Stimulated activated naive CD8-positive, alpha-beta T cell treated with anti-CD3 and anti-CD28 coated beads, Interleukin-15, Interleukin-2, amounts not matched to agents 100 ng/mL and 50 ng/mL, for 24 hours (primary cell): Measurements from ENCODE around the gene HS3ST4.

Experiments
- H3K27ac Mint-ChIP-seq: one replicate; pipeline ENCODE4 v1.8.0; 2021; ENCODE audit warnings: mild to moderate bottlenecking, mixed read lengths
- H3K27me3 Mint-ChIP-seq: one replicate; pipeline ENCODE4 v1.8.0; 2021; ENCODE audit warnings: mixed read lengths
- H3K36me3 Mint-ChIP-seq: one replicate; pipeline ENCODE4 v1.8.0; 2021; ENCODE audit warnings: low read depth, mixed read lengths
- H3K4me1 Mint-ChIP-seq: one replicate; pipeline ENCODE4 v1.8.0; 2021; ENCODE audit warnings: low read depth, mixed read lengths
- H3K4me3 Mint-ChIP-seq: one replicate; pipeline ENCODE4 v1.8.0; 2021; ENCODE audit warnings: mild to moderate bottlenecking, mixed read lengths
- H3K9me3 Mint-ChIP-seq: one replicate; pipeline ENCODE4 v1.8.0; 2021; ENCODE audit warnings: mixed read lengths

HS3ST4 gene

DNA sequence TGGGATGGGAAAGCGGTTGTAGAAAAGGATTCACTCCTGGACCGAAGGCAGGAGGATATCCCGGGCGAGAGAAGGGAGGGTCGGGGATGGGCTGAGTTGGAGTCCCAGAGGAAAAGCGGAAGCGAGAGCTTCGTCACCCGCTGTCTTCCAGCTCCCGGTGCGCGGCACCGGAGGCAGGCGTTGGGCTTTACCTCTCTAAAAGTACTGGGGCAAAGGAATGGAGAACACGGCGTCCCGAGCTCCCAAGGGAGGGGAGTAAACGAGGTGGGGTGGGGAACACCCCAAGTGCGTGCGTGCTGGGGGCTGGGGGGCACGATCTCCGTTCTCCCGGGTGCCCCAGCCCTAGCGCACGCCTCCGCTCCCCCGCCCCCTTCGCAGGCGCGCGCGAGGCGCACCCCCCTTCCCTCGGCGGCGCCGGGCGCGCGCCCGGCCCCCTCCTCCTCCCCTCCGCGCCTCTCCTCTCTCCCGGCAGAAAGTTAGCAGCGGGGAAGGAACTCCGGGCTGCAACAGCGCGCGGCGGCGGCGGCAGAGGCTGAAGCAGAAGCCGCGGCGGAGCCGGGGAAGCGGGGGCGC is at the start of gene HS3ST4:
HS3ST4 (plus strand) TSS at position 441 of the 573 bp plus-strand sequence.
- peak within 1 kb of the TSS; percentile 35 for H3K4me3 Mint-ChIP-seq
- peaks cover 70% of the 10 kb centered on the region for H3K27me3 Mint-ChIP-seq
- no peaks in the 10 kb centered on the region for H3K36me3 Mint-ChIP-seq
- peaks cover 3% of the 10 kb centered on the region for H3K4me1 Mint-ChIP-seq
- no peak within 1 kb of the TSS for H3K27ac Mint-ChIP-seq
- no peaks in the 10 kb centered on the region for H3K9me3 Mint-ChIP-seq

DNA sequence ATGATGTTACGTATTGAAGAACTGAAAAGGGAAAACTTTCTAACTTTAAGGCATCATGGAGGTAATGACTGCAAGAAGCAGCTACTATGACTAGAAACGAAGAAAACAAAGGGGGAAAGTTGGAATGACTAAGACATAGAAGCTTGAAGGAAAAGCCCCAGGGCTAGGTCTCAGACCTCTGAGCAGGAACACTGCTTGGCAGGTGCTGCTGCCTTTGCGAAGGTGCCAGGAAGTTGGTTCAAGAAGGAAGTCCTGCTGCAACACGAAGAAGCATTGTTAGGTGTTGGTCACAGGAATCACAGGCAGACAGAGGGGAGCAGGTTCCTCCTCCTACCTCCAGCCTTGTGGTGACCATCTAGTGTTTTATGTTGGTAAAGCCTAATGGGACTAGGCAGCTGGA is 48.1 kb upstream of the HS3ST4 start:
- H3K36me3 Mint-ChIP-seq = no peaks in the 10 kb centered on the region
- H3K27ac Mint-ChIP-seq = no peak overlapping the region
- H3K4me3 Mint-ChIP-seq = no peak overlapping the region
- no peaks in the 10 kb centered on the region for H3K4me1 Mint-ChIP-seq
- peaks cover 3% of the 10 kb centered on the region for H3K27me3 Mint-ChIP-seq
- peaks cover 11% of the 10 kb centered on the region for H3K9me3 Mint-ChIP-seq

DNA sequence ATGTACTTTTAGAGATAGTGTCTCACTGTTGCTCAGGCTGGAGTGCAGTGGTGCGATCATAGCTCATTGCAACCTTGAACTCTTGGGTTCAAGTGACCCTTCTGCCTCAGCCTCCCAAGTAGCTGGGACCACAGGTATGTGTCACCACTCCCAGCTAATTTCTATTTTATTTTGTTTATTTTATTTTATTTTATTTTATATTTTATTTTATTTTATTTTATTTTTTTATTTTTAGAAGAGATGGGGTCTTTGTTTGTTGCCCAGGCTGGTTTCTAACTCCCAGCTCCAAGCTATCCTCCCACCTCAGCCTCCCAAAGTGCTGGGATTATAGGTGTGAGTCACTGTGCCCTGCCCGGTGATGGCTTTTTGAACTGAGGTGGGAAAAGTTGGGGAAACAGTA is 35.1 kb upstream of the HS3ST4 start:
- Mint-ChIP-seq H3K9me3 (peaks cover 4% of the 10 kb centered on the region), H3K27ac (no peak overlapping the region), H3K4me3 (no peak overlapping the region), H3K27me3 (peaks cover 35% of the 10 kb centered on the region), H3K4me1 (no peaks in the 10 kb centered on the region), H3K36me3 (no peaks in the 10 kb centered on the region)

DNA sequence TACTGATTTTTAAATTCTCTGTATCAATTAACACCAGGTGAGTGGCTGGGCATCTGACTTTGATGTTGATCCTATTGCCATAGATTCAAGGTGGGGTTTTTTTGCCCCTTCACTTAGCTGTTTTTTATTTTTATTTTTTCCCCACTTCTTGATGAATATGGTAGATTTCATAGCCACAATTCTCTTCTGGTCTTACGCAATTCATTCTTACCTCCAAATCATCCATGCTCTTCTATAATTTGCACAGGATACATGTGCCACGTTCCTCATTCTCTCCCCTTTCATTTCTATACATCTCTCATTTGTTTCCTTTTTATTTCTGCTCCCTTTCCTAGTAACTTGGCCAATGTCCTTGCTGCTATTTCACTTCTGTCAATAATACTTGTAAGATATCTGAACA is 14.9 kb upstream of the HS3ST4 start:
- no peaks in the 10 kb centered on the region for H3K36me3 Mint-ChIP-seq
- no peaks in the 10 kb centered on the region for H3K9me3 Mint-ChIP-seq
- no peak overlapping the region for H3K4me3 Mint-ChIP-seq
- no peaks in the 10 kb centered on the region for H3K4me1 Mint-ChIP-seq
- peaks cover 4% of the 10 kb centered on the region for H3K27me3 Mint-ChIP-seq
- H3K27ac Mint-ChIP-seq = no peak overlapping the region

DNA sequence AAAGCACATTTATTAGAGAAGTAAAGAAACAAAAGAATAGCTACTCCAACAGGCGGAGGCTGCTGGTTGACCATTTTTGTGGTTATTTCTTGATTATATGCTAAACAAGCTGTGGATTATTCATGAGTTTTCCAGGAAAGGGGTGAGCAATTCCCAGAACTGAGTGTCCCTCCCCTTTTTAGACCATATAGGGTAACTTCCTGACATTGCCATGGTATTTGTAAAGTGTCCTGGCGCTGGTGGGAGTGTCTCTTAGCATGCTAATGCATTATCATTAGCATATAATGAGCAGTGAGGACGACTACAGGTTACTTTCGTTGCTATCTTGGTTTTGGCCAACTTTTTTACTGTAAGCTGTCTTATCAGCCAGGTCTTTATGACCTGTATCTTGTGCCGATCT is 12.2 kb upstream of the HS3ST4 start:
- no peaks in the 10 kb centered on the region for H3K4me1 Mint-ChIP-seq
- peaks cover 4% of the 10 kb centered on the region for H3K27me3 Mint-ChIP-seq
- no peaks in the 10 kb centered on the region for H3K36me3 Mint-ChIP-seq
- no peak overlapping the region for H3K27ac Mint-ChIP-seq
- H3K4me3 Mint-ChIP-seq = no peak overlapping the region
- H3K9me3 Mint-ChIP-seq = no peaks in the 10 kb centered on the region

DNA sequence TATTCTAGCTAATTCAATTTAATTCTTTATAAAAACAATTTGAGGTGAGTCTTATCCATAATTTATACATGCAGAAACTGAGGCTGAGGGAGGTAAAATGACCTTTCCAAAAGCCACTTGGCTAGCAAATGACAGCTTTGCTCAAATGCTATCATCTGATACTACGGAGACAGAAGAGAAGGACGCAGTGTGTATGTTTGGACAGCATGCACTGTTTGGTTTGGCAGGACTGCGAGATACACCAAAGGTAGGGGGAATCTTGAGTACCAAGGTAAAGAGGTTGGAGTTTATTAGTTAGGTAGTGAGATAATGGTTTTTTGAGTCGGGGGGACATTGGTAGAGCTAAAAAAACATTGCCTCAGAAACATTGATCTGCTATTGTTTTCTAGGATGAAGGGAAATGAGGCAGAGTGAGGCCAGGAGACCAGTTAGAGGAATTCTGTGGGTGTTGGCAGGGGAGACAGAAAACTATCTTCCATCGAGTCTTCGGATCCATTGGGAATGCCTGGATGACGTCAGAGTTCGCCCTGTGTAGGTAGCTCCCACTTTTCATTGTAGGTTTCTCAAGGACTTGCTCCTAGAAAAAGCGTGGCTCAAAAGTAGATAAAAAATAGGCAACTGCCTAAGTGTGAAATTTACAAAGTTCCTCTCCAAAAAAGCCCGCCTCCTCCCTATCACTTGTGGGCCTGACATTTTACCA is 2.5 kb upstream of the HS3ST4 start:
- peaks cover 3% of the 10 kb centered on the region for H3K4me1 Mint-ChIP-seq
- H3K27ac Mint-ChIP-seq = no peak overlapping the region
- peaks cover 59% of the 10 kb centered on the region for H3K27me3 Mint-ChIP-seq
- no peak overlapping the region for H3K4me3 Mint-ChIP-seq
- no peaks in the 10 kb centered on the region for H3K9me3 Mint-ChIP-seq
- H3K36me3 Mint-ChIP-seq = no peaks in the 10 kb centered on the region

DNA sequence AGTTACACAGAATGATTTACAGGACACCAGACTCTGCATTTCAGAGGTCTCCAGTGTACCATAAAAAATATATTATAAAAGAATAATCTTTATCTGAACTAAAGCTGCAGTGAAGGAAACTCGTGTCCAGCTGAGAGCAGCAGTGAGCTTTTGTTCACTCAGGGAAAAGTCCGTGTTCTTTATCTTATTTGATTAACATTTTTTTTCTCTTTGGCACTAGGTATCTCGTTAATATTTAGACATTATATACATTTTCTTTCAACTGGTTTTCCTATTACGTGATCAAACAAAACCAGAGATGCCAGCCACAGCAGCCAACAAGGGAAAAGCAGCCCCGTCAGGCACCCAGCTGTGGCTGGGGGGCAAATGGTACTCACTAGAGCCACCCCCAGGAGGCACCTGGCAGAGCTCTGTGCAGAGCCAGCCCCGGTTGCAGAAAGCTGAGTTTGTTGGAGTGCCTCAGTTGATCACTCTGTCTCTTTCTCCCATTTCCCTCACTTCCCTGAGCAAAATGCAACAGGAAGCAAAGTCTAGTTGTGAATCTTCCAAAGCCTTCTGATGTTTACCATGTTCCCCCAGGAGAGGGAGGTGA is 1.1 kb upstream of the HS3ST4 start:
- Mint-ChIP-seq H3K9me3 (no peaks in the 10 kb centered on the region), H3K27me3 (peaks cover 69% of the 10 kb centered on the region), H3K4me3 (no peak overlapping the region), H3K4me1 (peaks cover 3% of the 10 kb centered on the region), H3K36me3 (no peaks in the 10 kb centered on the region), H3K27ac (no peak overlapping the region)

DNA sequence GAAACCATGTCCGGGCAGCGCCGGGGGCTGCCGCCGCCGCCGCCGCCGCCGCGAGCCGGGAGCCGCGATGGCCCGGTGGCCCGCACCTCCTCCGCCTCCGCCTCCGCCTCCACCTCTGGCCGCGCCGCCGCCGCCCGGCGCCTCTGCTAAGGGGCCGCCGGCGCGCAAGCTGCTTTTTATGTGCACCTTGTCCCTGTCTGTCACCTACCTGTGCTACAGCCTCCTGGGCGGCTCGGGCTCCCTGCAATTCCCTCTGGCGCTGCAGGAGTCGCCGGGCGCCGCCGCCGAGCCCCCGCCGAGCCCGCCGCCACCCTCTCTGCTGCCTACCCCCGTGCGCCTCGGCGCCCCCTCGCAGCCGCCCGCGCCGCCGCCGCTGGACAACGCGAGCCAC is 587 bp downstream of the HS3ST4 start:
- H3K36me3 Mint-ChIP-seq = no peaks in the 10 kb centered on the region
- H3K27me3 Mint-ChIP-seq = peaks cover 77% of the 10 kb centered on the region
- H3K27ac Mint-ChIP-seq = no peak overlapping the region
- no peak overlapping the region for H3K4me3 Mint-ChIP-seq
- H3K4me1 Mint-ChIP-seq = peaks cover 3% of the 10 kb centered on the region
- H3K9me3 Mint-ChIP-seq = no peaks in the 10 kb centered on the region

DNA sequence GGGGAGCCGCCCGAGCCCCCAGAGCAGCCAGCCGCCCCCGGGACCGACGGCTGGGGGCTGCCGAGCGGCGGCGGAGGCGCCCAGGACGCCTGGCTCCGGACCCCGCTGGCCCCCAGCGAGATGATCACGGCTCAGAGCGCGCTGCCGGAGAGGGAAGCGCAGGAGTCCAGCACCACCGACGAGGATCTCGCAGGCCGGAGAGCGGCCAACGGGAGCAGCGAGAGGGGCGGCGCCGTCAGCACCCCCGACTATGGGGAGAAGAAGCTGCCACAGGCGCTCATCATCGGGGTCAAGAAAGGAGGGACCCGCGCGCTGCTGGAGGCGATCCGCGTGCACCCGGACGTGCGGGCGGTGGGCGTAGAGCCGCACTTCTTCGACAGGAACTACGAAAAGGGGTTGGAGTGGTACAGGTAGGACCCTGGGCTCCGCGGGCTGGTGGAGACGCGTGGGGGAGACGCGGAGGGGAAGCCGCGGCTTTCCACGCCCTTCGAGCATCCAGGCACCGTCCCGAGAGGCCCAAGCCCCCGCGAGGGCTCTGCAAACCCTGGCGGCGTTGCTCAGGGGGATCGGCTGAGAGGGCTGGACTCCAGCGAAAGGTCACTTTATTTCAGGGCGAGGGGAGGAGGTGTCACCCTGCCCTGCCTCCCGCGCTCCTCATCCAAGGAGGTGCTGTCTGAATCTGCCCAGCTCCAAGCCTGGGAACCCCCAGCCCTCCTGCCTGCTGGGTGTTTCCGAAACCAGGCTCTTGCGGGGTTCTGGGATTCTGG is 1.2 kb downstream of the HS3ST4 start:
- no peak overlapping the region for H3K4me3 Mint-ChIP-seq
- H3K27ac Mint-ChIP-seq = no peak overlapping the region
- peaks cover 3% of the 10 kb centered on the region for H3K4me1 Mint-ChIP-seq
- peaks cover 73% of the 10 kb centered on the region for H3K27me3 Mint-ChIP-seq
- no peaks in the 10 kb centered on the region for H3K36me3 Mint-ChIP-seq
- no peaks in the 10 kb centered on the region for H3K9me3 Mint-ChIP-seq

DNA sequence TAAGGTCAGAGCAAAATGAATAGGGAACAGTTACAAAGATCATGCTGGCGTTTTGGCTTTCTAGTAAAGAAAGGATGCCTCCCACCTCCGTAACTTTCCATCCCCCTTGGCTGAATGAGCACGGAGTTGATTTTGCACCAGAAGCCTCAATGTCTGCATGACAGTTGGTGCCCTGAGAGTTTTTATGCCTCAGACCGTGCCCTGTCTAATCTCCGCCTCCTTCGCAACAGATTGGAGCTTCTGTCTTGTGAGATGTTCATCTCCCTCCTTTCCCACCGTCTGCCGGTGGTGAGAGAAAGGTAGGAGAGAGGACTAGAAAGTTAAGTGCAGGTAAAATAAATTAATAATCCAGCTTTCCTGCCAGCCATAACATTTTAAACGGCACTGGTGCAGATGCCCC is 1.9 kb downstream of the HS3ST4 start:
- Mint-ChIP-seq H3K27me3 (peaks cover 73% of the 10 kb centered on the region), H3K4me3 (no peak overlapping the region), H3K36me3 (no peaks in the 10 kb centered on the region), H3K4me1 (peaks cover 3% of the 10 kb centered on the region), H3K27ac (no peak overlapping the region), H3K9me3 (no peaks in the 10 kb centered on the region)

DNA sequence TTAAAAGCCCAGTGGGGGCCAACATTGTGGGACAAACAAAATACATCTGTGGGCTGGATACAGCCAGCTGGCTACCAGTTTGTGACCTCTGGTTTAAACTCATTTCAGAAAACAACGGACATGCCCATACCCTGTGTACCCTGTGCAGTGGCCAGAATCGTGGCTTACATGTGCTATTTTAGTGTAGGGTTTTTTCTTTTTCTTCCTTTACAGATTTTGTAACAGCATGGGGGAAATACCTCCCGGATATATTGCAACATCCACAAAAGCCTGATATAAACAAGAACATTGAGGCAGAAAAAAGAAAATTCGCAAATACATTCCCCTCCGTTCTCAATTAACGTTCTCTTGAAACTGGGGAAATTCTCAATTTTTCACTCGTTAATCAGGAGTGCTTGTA is 7.3 kb downstream of the HS3ST4 start:
- no peaks in the 10 kb centered on the region for H3K4me1 Mint-ChIP-seq
- no peak overlapping the region for H3K27ac Mint-ChIP-seq
- peaks cover 43% of the 10 kb centered on the region for H3K27me3 Mint-ChIP-seq
- no peaks in the 10 kb centered on the region for H3K36me3 Mint-ChIP-seq
- no peaks in the 10 kb centered on the region for H3K9me3 Mint-ChIP-seq
- no peak overlapping the region for H3K4me3 Mint-ChIP-seq

DNA sequence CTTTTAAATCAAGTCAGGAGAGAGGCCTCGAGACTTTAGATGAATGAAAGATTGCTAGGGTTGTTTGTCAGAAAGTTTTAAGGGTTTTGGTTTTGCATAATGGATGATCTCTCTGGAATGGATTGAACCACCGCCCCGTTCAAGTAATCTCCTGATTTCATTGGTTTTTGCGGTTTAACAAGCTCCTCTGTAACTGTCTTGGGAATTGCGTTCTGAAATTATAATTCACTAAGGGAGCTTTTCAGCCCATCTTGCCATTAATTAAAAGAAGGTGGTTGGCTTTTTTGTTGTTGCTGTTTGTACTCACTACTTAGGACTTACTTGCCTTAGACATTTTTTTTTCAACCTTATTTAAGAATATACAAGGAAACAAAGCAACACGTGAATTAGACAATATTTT is 8.8 kb downstream of the HS3ST4 start:
- H3K27ac Mint-ChIP-seq = no peak overlapping the region
- H3K9me3 Mint-ChIP-seq = no peaks in the 10 kb centered on the region
- H3K4me1 Mint-ChIP-seq = no peaks in the 10 kb centered on the region
- no peak overlapping the region for H3K4me3 Mint-ChIP-seq
- H3K27me3 Mint-ChIP-seq = peaks cover 29% of the 10 kb centered on the region
- no peaks in the 10 kb centered on the region for H3K36me3 Mint-ChIP-seq

DNA sequence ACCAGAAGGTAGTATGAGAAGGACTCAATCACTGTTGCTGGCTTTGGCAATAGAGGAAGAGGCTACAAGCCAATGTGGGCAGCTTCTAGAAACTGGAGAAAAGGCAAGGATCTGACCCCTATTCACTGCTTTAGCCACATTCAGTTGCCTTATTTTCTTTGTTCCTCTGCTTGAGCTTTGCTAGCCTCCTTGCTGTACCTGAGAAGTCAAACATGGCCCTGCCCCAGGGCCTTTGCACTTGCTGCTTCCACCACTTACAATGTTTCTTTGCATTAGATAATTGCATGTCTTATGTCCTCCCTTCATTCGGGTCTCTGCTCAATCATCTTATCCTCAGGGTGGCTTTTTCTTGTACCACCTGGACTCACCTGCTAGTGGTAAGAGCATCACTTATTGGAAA is 15.8 kb downstream of the HS3ST4 start:
- Mint-ChIP-seq H3K4me3 (no peak overlapping the region), H3K4me1 (no peaks in the 10 kb centered on the region), H3K36me3 (no peaks in the 10 kb centered on the region), H3K27me3 (peaks cover 23% of the 10 kb centered on the region), H3K9me3 (no peaks in the 10 kb centered on the region), H3K27ac (no peak overlapping the region)

DNA sequence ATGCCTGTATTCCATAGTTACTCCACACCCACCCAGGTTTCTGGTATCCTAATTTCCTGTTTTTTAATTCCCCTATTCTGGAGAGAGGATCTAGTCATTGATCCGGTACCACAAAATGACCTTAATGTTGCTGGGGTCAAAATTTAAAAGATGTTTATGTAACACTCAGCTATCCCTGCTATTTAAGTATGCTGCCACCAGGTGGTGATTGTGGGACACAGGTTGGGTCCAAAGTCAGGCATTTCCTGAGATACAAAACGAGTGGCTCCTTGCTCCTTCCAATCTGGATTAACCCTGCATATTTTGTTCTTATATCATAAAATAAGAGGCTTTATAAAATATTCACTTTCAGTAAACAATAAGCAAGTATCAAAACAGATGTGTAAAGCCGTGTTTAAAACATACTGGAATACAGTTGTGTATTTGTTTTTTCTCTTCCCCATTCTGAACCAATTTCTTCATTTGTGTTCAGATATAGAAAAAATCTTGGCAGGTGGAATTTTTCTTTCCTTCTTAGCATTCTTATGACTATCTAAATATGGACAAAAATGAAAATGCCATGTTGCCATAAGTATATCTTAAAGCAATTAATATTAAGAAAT is 16.3 kb downstream of the HS3ST4 start:
- H3K27me3 Mint-ChIP-seq = peaks cover 23% of the 10 kb centered on the region
- no peaks in the 10 kb centered on the region for H3K9me3 Mint-ChIP-seq
- no peaks in the 10 kb centered on the region for H3K36me3 Mint-ChIP-seq
- H3K4me1 Mint-ChIP-seq = no peaks in the 10 kb centered on the region
- H3K4me3 Mint-ChIP-seq = no peak overlapping the region
- H3K27ac Mint-ChIP-seq = no peak overlapping the region

DNA sequence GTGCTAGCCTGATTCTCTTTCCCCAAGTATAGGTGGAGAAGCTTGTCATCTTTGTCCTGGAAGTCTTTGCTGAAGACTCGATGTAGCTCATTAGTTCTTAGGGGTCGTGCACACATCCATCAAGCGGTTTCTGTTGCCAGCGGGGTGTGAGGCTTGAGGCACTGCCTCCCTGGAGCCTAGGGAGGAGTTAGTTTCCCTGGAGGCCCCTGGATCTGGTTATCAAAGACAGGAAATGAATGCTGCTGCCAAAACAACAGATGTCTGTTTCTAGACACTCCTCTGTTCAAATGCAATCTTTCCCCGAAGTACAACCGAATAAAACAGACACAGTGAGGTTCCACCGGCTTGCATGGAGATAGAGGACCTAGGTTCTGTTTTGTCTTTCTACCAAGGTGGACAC is 17.5 kb downstream of the HS3ST4 start:
- Mint-ChIP-seq H3K27me3 (peaks cover 25% of the 10 kb centered on the region), H3K4me1 (no peaks in the 10 kb centered on the region), H3K9me3 (no peaks in the 10 kb centered on the region)

More for the DNA sequence above, 17.5 kb downstream of the HS3ST4 start:
- Mint-ChIP-seq H3K4me3 (no peak overlapping the region), H3K27ac (no peak overlapping the region), H3K36me3 (no peaks in the 10 kb centered on the region)
